ENCODE measurements around the gene NRM.
"Not testable (repeated sequence)": the region's sequence is repeated elsewhere in the genome, so short reads cannot be mapped to it uniquely, and the experiment has no call there.

Gene NRM

GRCh38 chr6:30687659-30688431, 2.9 kb downstream of the NRM start:
- no peak for DNase-seq

GRCh38 chr6:30686908-30687658, 3.7 kb downstream of the NRM start:
- DNase-seq = peak; percentile 97

GRCh38 chr6:30686009-30686907, 4.5 kb downstream of the NRM start, which contains the start of gene PPP1R18:
Gene PPP1R18, minus strand, starts transcription at chr6:30686645. Its CDS starts 627 bp downstream, at chr6:30686018.
- DNase-seq = peak; percentile 12

DNA sequence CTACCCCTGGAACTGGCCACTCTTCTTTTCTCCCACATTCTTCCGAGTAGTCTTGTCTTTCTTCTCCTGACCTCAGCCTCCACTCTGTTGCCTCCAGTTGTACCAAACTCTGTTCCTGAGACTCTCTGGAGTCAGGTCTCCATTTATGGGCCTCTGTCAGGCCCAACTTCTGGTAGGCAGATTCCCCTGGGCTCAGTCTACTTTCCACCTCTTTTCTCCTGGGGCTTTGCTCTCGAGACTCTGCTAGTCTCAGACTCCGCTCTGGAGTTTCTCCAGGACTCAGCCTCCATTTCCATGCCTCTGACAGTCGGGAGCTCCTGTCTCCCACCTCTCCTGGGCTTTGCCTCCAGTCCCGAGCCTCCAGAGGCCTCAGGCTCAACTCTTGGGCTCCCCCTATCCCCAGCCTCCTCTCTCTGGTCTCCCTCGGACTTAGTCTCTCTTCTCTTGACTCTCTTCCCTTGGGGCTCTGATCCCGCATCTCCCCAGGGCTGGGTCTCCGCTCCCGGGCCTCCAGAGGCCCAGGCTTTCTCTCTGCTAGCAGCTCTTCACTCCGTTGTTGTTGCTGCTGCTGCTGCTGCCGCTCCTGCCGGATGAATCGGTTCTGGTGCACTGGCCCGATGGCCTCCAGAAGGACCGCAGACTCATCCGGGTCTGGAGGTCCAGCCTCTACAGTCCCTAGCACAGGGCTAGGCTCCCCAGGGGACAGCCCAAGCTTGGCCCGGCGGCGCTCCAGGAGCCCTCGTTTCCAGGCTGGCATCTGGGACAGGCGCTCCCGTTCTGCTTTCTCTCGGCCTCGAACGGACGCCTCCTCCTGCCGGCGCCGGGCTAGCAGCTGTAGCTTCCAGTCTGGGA, 5.4 kb downstream of the NRM start:
- no peak for DNase-seq

DNA sequence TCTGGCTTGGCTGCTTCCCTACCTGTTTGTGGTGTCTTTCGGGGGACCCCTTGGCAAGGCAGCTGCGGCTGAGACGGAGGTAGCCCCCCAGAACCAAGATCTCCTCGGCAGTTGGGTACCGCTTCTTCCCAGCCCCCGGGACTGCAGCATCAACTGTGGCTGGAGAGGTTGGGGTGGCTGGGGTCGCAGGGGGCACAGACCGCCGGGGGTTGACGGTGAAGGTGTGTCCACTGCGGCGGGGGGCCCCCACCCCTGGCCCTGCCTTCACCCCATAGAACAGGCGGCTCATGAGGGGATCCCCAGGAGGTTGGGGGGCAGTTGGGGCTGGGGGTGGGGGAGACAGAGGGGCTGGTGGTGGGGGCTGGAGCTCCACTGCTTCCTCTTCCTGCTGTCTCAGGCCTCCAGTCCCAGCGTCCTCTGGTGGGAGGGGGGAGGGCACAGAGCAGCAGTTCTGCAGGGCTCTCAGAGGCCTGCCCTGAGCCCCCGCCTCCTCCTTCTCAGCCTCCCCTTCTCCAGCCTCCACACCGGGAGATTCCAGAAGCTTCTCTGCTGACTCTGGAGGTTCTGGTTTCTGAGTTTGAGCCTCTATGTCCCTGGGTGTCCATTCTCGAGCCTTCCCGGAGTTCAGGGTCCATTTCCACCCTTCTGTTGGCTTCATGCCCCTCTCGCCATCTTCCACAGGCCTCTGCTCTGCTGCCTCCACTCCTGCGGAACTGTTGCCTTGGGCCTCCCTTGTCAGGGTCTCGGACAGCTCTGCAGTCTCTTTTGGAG, 6.2 kb downstream of the NRM start:
- DNase-seq = no peak

DNA sequence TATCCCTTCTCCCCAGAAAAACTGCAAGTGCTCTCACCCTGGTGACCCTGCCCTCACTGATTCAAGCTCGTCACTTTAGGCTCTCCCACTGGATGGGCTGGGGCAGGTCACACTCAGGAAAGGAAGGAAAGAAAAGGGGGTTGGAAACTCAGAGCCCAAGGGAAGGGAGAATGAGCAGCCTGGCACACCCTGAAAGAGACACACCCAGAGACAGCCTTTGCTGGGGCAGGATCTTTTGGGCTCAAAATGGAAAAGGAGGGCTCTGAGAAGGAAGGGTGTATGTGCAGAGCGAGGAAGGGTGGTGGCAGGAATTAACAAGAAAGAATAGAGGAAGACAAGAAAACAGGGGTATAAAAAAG, 6.8 kb downstream of the NRM start:
- DNase-seq = no peak

DNA sequence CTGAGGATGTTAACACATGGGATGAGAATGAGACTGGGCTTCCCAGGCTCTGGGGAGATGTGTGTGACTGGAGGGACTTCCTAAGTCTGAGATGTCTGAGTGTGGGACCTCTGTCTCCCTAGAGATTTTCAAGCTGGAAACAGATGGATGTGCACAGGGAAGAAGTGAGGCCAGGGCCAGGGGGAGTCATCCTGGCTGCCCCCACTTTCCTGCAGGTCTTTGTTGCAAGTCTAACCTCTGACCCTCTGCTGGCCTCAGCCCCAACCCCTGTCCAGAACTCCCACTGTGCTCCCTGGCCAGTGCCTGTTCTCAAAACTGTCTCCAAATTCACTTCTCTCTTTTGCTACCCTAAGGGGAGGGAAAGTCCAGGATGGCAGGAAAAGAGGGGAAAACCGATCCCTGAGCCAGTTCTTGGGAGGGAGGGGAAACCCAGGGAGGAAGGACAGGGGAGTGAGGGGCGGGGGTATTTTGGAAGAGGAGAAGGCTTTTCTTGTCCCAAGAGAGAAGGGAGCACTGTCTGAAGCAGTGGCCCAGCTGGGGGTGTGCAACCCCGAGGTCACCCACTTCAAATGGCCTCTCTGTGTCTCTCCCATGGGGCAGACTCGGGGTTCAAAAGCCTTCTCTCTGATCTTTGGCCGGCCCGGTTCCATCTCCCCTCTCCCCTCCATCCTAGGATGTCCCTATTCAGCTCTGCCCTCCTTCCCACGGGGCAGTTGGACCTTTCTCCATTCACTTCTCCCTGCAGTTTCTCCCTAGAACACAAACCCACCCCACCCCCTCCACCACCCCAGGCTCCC, 7.4 kb downstream of the NRM start:
- no peak for DNase-seq

DNA sequence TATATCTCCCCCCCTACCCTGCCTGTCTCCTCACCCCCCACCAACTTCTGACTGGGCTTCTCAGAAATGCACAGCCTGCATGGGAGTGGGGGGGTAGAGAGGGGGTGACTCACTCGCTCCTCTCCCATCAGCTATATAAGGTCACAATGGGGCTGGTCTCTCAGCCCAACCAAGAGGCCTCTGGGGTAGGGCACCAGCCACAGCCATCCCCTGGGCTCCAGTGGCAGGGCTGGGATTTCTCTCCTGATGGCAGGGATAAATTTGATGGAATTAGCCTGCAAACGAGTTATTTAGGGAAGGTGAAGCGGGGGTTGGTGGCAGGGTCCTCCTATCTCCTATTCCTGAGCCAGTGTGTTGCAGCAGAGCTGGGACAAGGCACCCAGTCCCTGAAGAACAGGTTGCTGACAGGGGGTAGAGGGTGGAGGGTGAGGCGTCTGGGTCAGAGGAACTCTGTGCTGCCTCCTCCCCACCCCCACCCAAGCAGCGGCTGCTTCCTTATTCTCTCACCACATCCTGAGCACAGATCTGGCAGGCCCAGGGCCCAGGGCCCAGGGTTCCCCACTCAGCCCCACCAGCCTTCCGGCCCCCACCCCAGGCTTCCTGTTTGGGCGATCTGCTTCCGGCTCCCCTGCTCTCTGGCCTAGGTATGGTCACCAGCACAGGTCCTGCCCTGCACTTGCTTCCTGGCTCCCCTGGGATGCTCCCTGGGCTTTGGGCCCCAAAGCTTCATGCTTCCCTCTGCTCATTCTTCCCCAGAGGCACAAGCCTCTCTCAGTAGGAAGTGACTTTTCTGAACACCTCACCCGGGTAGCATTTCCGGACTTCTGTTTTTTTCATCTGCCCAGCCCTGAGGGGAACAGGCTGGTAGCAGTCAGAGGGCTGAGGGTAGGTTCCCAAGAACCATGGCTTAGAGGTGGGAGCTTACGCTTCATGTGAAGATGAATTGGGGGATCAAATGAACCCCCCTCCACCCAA, 8.4 kb downstream of the NRM start:
- peak; percentile 25 for DNase-seq

DNA sequence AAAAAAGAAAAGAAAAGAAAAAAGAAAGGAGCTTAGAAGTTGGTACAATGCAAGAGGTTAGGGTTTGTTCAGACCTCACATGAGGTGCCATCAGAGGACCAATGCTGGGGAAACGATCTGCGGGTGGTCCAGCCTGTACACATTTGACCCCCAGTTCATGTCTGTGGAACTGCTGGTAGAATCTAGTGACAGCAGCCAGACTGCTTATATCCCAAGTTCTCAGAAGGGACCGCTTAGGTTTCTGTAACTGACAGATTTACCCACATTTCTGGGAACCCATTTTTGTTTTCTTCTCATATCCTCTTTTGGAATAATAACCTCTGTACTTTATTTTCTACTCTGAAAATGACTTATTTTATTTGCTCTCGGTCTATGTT, 9.0 kb downstream of the NRM start:
- DNase-seq = no peak

- DNase-seq = no peak
Measured at GRCh38 chr6:30679765-30680535, 10.8 kb downstream of the NRM start.

- peak; percentile 93 for DNase-seq
Measured at GRCh38 chr6:30678964-30679726, 11.6 kb downstream of the NRM start.

DNA sequence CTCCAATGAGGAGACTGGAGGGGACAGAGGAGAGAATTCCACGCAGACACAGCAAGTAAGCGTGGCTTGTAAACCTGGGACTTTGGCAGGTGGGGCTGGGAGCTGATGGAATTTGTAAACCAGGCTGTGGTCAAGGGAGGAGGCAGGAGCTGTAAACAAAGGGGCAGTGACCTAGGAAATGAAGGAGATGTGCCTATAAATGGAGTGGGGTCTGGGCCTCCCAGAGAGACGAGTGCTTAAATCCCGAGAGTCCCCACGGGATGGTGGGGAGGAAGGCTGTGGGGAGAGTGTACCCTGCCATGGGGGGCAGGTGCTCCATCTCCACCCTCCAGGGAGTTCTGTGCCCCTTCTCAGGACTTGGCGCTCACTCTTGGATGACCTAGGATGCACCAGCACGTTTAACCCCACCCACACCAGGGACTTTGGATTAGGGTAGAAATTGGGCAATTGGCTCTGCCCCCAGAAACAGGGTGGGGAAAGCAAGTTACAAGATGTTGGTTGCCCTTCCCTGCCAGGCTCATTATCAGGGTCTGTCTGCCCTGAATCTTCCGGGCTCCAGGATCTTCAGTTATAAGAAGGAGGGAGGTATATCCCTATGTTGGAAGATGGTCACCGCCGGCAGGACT, 14.0 kb downstream of the NRM start:
- no peak for DNase-seq

- DNase-seq = peak; percentile 99
Measured at GRCh38 chr6:30672445-30673253, 18.1 kb downstream of the NRM start, which contains the start of gene DHX16. Gene DHX16, minus strand, starts transcription at chr6:30673006. Its CDS starts 165 bp downstream, at chr6:30672841.

DNA sequence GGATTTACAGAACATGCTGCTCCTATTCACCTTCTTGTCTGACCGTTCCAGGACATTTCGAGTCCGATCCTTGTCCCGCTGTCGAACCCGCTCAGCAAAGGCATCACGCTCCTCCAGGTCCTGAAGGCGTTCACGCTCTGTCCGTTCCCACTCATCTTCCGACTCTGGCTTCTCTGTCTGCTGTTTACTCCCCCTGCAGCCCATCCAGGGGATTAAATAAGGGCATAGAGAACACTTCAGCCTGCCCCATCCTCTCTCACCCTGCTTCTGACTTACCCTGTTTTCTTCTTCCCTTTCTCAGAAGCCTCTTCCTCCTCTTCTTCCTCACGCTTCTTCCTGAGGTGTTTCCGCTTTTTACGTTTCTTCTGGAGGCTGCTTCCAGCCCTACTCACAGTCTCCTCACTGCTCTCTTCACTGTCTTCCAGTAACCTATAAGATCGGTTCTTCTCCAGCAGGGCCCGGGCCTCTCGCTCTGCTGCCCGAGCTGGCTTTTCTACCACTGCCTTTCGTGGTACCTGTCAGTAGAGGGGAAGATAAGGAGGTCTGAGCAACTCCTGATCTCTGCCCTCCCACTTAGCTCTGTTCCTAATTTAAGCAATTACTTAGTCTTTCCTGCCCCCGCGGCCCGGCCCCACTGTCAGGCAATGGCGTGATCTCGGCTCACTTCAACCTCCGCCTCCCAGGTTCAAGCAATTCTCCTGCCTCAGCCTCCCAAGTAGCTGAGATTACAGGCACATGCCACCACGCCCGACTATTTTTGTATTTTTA, 19.8 kb downstream of the NRM start:
- no peak for DNase-seq

DNA sequence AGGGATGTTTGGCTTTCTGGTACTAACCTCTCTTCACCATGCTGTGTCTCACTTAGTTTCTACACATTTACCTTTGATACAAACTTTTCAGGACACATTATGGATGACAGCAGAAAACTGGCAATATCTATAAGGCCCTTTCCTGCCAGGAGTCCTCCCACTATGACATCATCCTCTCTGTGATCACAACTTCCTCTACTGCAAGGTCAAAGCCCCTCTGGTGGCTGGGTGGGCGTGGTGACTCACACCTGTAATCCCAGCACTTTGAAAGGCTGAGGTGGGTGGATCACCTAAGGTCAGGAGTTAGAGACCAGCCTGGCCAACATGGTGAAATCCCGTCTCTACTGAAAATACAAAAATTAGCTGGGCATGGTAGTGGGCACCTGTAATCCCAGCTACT, 24.5 kb downstream of the NRM start:
- not testable (repeated sequence) for DNase-seq

All from eye (tissue), 1 donor.